ENCODE results near the gene PRLH.

PRLH gene
- total RNA-seq = 0 reads per million in 2 donors

GRCh38 chr2:237566401-237567235 lies at the start of gene PRLH:
Gene PRLH, plus strand, starts transcription at chr2:237566574. Its CDS starts 0 bp downstream, at chr2:237566574.
- DNase-seq = no peak

DNA sequence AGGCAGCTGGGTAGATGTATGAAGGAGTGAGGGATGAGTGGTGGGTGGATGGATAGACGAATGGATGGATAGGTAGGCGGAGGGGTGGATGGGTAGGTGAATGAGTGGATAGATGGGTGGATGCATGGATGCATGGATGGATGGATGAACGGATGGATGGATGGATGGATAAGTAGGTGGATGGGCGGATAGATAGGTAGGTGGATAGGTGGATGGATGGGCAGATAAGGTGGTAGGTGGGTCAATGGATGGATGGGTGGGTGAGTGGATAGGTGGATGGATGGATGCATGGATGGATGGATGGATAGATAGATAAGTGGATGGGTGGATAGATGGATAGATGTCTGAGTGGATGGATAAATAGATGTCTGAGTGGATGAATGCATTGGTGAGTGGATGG lies 49.2 kb upstream of the PRLH start:
- no peak for DNase-seq

GRCh38 chr2:237517990-237518389 lies 48.4 kb upstream of the PRLH start:
- no peak for DNase-seq

- DNase-seq = no peak
These were observed 46.7 kb upstream of the PRLH start for GRCh38 chr2:237519506-237520245.

- no peak for DNase-seq
These were observed 46.1 kb upstream of the PRLH start for GRCh38 chr2:237520290-237520689.

DNA sequence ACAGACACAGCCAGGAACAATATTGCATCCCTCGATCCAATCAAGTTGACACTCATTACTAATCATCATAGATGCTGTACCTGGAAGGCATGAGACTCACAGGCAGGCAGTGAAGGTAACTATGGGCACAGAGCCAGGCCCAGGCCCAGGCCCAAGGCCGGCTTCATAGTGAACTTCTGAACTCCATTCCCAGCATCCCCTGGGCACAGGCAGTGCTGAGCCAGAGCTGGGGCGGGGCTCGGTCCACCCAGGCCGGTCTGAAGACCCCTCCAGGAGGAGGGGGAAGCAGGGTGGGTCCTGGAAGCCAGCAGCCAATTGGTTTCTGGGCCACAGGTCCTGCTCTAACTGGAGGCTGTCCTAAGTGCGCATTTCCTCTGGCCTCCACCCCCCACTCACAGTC lies 41.7 kb upstream of the PRLH start:
- DNase-seq = no peak

GRCh38 chr2:237525559-237526157 lies 40.7 kb upstream of the PRLH start:
- no peak for DNase-seq

- DNase-seq = no peak
These were observed 39.1 kb upstream of the PRLH start for GRCh38 chr2:237527233-237527632.

- no peak for DNase-seq
These were observed 38.6 kb upstream of the PRLH start for GRCh38 chr2:237527766-237528165.

- DNase-seq = no peak
These were observed 36.6 kb upstream of the PRLH start for GRCh38 chr2:237529452-237530402.

GRCh38 chr2:237530472-237531433 lies 35.6 kb upstream of the PRLH start:
- no peak for DNase-seq

DNA sequence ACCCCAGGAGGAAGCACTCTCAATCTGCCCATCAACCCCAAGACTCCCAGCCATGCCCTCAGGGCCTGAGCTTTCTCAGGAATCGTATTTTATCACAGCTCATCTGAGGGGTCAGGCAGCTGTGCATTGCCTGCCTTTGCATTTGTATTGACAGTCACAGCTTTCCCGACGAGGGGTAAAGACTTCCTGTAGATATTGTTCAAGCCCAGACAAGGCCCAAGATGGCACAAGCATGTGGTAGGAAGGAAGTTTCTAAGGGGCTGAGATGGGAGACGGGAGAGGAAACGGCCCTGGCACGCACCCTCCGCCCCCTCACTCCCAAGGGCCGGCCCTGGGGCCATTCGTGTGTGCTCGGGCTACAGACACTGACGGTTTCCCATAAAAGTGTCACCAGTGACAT lies 34.2 kb upstream of the PRLH start:
- DNase-seq = no peak

- DNase-seq = no peak
These were observed 32.7 kb upstream of the PRLH start for GRCh38 chr2:237533668-237534161.

- DNase-seq = no peak
These were observed 32.0 kb upstream of the PRLH start for GRCh38 chr2:237534380-237534779.

GRCh38 chr2:237535385-237536082 lies 30.8 kb upstream of the PRLH start:
- no peak for DNase-seq

DNA sequence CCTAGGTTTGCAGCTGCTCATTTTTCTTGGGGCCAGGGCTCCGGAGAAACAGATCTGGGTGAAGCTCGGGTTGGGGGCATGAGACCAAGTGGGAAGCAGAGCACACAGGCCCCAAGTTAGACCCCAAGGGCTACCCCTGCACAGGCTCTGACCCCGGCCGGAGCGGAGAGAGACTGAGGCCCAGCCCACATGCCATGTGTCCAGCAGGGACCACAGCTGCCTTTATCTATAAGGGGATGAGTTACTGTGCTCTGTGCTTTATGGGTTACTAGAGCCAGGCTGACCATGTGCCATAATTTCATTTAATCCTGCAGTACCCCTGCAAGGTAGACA lies 30.3 kb upstream of the PRLH start:
- DNase-seq = no peak

DNA sequence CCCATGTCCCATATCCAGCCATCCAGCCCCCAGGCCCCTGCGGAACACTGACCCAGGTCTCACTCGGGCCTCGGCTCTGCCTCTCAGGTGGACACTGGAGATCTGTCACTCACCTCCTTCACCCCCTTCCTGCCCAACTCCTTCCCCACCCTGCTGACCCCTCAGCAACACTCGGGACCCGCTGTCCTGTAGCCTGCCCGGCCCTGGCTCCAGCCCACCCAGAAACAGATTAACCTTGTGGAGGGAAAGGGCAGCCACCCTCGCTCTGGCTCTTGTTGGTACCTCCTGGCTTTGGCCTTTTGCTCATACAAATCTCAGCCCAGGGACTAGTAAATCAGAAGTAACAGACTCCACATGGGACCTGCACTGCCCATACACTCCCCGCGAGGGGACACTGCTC lies 29.8 kb upstream of the PRLH start:
- DNase-seq = no peak

GRCh38 chr2:237538001-237538720 lies 28.2 kb upstream of the PRLH start:
- no peak for DNase-seq

- no peak for DNase-seq
These were observed 27.5 kb upstream of the PRLH start for GRCh38 chr2:237538901-237539300.

GRCh38 chr2:237539681-237540080 lies 26.7 kb upstream of the PRLH start:
- no peak for DNase-seq

All from activated gamma-delta T cell (primary cell).